ENCODE results near the gene GPA33. TPM values are rescaled to one million over a fixed set of nuclear protein-coding genes. Genes with fewer than 3 reads are reported as not detected.

GPA33 gene
- total RNA-seq, 3 donors from 2014 or later (not counting 1 experiment from before 2014, with no cell fraction given) = 2.9 to 4.6 (median 4.5) TPM

- no peak for DNase-seq
- no peak for ATAC-seq
- Mint-ChIP-seq H3K27me3 (ENCODE audit: low read depth in 2 of 2) (no peaks in the 10 kb centered on the region), H3K9me3 (no peaks in the 10 kb centered on the region), H3K36me3 (no peaks in the 10 kb centered on the region), H3K4me1 (peaks cover 0 to 21% of the 10 kb centered on the region in 2 donors), H3K4me3 (no peak overlapping the region), H3K27ac (no peak overlapping the region)
- no peaks in the 10 kb centered on the region for H3K9me3 ChIP-seq (ENCODE audit: control insufficient read depth, insufficient read depth, low read length)
- H3K36me3 ChIP-seq (ENCODE audit: control insufficient read depth, insufficient read depth, low read length) = no peaks in the 10 kb centered on the region
- no peak for TF ChIP-seq CTCF (IDR thresholded peaks at IDR 0.05)
- intact Hi-C loops (cut with micrococcal nuclease) = no loop called here
- H3K4me3 ChIP-seq (ENCODE audit: low read length) = no peak overlapping the region
- H3K27me3 ChIP-seq (ENCODE audit: control insufficient read depth, insufficient read depth, low read length) = no peaks in the 10 kb centered on the region
- peaks cover 23% of the 10 kb centered on the region for H3K4me1 ChIP-seq (ENCODE audit: control insufficient read depth, insufficient read depth, low read length)
- WGBS (ENCODE audit: insufficient coverage) = 92% methylated on average over 7 of the region's 8 CpGs
- H3K27ac ChIP-seq (ENCODE audit: low read length) = no peak overlapping the region
Measured at GRCh38 chr1:167052389-167052788, 37.8 kb downstream of the GPA33 start.

GRCh38 chr1:167051907-167052306 lies 38.3 kb downstream of the GPA33 start:
- no peaks in the 10 kb centered on the region for H3K27me3 Mint-ChIP-seq (ENCODE audit: low read depth in 2 of 2)
- Histone ChIP-seq H3K4me3 (ENCODE audit: low read length) (no peak overlapping the region), H3K27me3 (ENCODE audit: control insufficient read depth, insufficient read depth, low read length) (no peaks in the 10 kb centered on the region), H3K4me1 (ENCODE audit: control insufficient read depth, insufficient read depth, low read length) (peaks cover 23% of the 10 kb centered on the region), H3K9me3 (ENCODE audit: control insufficient read depth, insufficient read depth, low read length) (no peaks in the 10 kb centered on the region), H3K27ac (ENCODE audit: low read length) (no peak overlapping the region), H3K36me3 (ENCODE audit: control insufficient read depth, insufficient read depth, low read length) (no peaks in the 10 kb centered on the region)
- intact Hi-C loops (cut with micrococcal nuclease) = no loop called here
- no peak for ATAC-seq
- H3K4me1 Mint-ChIP-seq = peaks cover 0 to 21% of the 10 kb centered on the region in 2 donors
- no peak overlapping the region for H3K4me3 Mint-ChIP-seq
- TF ChIP-seq CTCF (IDR thresholded peaks at IDR 0.05) = no peak
- no peaks in the 10 kb centered on the region for H3K9me3 Mint-ChIP-seq
- H3K36me3 Mint-ChIP-seq = no peaks in the 10 kb centered on the region
- DNase-seq = no peak
- H3K27ac Mint-ChIP-seq = no peak overlapping the region
- WGBS (ENCODE audit: insufficient coverage) = 88% methylated on average over 5 of the region's 5 CpGs

GRCh38 chr1:167043752-167044488 lies 46.3 kb downstream of the GPA33 start:
- no peaks in the 10 kb centered on the region for H3K36me3 ChIP-seq (ENCODE audit: control insufficient read depth, insufficient read depth, low read length)
- intact Hi-C loops (cut with micrococcal nuclease) = loop anchor here (5.0 kb wide), 1 partner anchor 67 kb away; the partner anchor contains the start of gene ILDR2
- peaks cover 9 to 13% of the 10 kb centered on the region in 2 donors for H3K4me1 Mint-ChIP-seq
- H3K4me3 Mint-ChIP-seq = peak overlapping the region; percentile 87
- no peaks in the 10 kb centered on the region for H3K9me3 ChIP-seq (ENCODE audit: control insufficient read depth, insufficient read depth, low read length)
- peaks cover 5% of the 10 kb centered on the region for H3K4me1 ChIP-seq (ENCODE audit: control insufficient read depth, insufficient read depth, low read length)
- H3K9me3 Mint-ChIP-seq = no peaks in the 10 kb centered on the region
- H3K27me3 ChIP-seq (ENCODE audit: control insufficient read depth, insufficient read depth, low read length) = no peaks in the 10 kb centered on the region
- ATAC-seq = peak; percentile 83 to 97 (median 95)
- WGBS (ENCODE audit: insufficient coverage) = 15% methylated on average over 20 of the region's 21 CpGs
- peak overlapping the region; percentile 31 for H3K4me3 ChIP-seq (ENCODE audit: low read length)
- no peaks in the 10 kb centered on the region for H3K36me3 Mint-ChIP-seq
- H3K27ac ChIP-seq (ENCODE audit: low read length) = no peak overlapping the region
- H3K27me3 Mint-ChIP-seq (ENCODE audit: low read depth in 2 of 2) = peaks cover 20 to 31% of the 10 kb centered on the region in 2 donors
- peak overlapping the region in 1 of 2 donors; percentile 83 for H3K27ac Mint-ChIP-seq
- TF ChIP-seq CTCF (IDR thresholded peaks at IDR 0.05) = no peak
- DNase-seq = peak; percentile 43 to 82
